ACC112 (cell line): ENCODE measurements around the gene YWHAH.

ENCODE experiments used
- H2AFZ ChIP-seq: fragments of 200-600 bp; sonication (generic); one replicate; pipeline ENCODE4 v1.6.0; 2017; ENCODE audit warnings: antibody characterized with exemption, low read length; ENCODE audit not compliant: unreplicated experiment
- H3K27ac ChIP-seq: fragments of 200-600 bp; sonication (generic); 2 replicates; pipeline ENCODE4 v1.5.1; 2014; ENCODE audit warnings: low read depth, mild to moderate bottlenecking, antibody characterized with exemption, low read length, moderate library complexity
- H3K27me3 ChIP-seq: fragments of 200-600 bp; sonication (generic); 2 replicates; pipeline ENCODE4 v1.6.1; 2014; ENCODE audit warnings: mild to moderate bottlenecking, antibody characterized with exemption, low read length, moderate library complexity, mixed read lengths; ENCODE audit not compliant: insufficient read depth
- H3K36me3 ChIP-seq: fragments of 200-600 bp; sonication (generic); 2 replicates; pipeline ENCODE4 v1.6.1; 2016; ENCODE audit warnings: mild to moderate bottlenecking, antibody characterized with exemption, low read length, moderate library complexity, mixed read lengths; ENCODE audit not compliant: insufficient read depth
- H3K4me1 ChIP-seq: fragments of 200-600 bp; sonication (generic); one replicate; pipeline ENCODE4 v1.6.1; 2016; ENCODE audit warnings: low read length, mixed read lengths; ENCODE audit not compliant: insufficient read depth, unreplicated experiment, control insufficient read depth
- H3K4me3 ChIP-seq: fragments of 200-600 bp; sonication (generic); 2 replicates; pipeline ENCODE4 v1.5.1; 2014; ENCODE audit warnings: mild to moderate bottlenecking, low read depth, low read length
- H3K79me2 ChIP-seq: fragments of 200-600 bp; sonication (generic); one replicate; pipeline ENCODE4 v1.6.0; 2016; ENCODE audit warnings: low read length; ENCODE audit not compliant: control insufficient read depth, unreplicated experiment, insufficient read depth

The YWHAH gene

GRCh38 chr22:31938296-31938695, 6.0 kb upstream of the YWHAH start:
- Histone ChIP-seq H3K4me1 (no peaks in the 10 kb centered on the region), H3K36me3 (no peaks in the 10 kb centered on the region), H3K27me3 (no peaks in the 10 kb centered on the region), H3K4me3 (no peak overlapping the region), H2AFZ (no peak overlapping the region), H3K27ac (no peak overlapping the region), H3K79me2 (no peaks in the 10 kb centered on the region)

- Histone ChIP-seq H2AFZ (no peak overlapping the region), H3K79me2 (peaks cover 8% of the 10 kb centered on the region), H3K27me3 (no peaks in the 10 kb centered on the region), H3K4me1 (no peaks in the 10 kb centered on the region), H3K4me3 (no peak overlapping the region), H3K27ac (no peak overlapping the region), H3K36me3 (no peaks in the 10 kb centered on the region)
Measured at GRCh38 chr22:31940506-31940905, 3.8 kb upstream of the YWHAH start.

GRCh38 chr22:31942091-31942490, 2.2 kb upstream of the YWHAH start:
- H2AFZ ChIP-seq: no peak overlapping the region

DNA sequence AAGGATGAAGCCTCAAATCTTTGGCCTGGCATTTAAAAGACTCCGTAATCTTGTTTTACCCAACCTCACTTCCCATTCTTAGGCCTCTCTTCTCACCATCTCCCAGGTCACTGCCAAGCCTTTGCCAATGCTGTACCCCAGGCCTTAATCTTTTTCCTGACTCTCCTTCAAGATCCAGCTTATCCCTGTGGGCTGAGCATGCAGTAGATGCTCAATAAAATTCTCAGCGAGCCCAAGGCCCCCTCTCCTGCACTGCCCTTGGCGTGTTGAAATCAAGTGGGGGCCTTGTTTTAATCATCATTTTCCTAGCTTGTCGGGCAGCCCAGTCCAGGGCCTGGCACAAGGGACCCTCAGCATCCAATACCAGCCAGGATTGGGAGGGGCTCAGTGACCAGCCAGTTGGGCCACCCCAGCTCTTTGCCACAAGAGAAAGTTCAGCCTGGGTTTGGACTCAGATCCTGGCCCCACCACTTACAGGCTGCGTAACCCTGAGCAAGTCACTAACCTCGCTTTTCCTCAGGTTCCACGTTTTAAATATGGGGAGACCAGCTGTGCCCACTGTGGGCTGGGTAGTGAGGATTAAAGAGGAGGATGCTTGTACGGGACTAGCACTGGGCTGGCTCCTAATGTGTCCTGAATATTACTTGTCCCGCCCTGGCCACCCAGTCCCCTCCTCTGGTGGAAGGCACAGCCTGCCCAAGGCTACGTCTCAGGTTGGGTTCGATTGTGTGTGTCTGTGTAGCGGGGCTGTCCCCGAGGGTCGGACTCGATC, 943 bp upstream of the YWHAH start:
- Histone ChIP-seq H3K4me1 (peaks cover 3% of the 10 kb centered on the region), H3K27ac (peak overlapping the region; percentile 66), H2AFZ (peak overlapping the region; percentile 76), H3K4me3 (peak overlapping the region; percentile 100), H3K36me3 (no peaks in the 10 kb centered on the region), H3K27me3 (no peaks in the 10 kb centered on the region), H3K79me2 (peaks cover 36% of the 10 kb centered on the region)

More at GRCh38 chr22:31942091-31942490, 2.2 kb upstream of the YWHAH start:
- peaks cover 22% of the 10 kb centered on the region for H3K79me2 ChIP-seq
- no peaks in the 10 kb centered on the region for H3K27me3 ChIP-seq
- H3K36me3 ChIP-seq: no peaks in the 10 kb centered on the region
- H3K4me3 ChIP-seq: no peak overlapping the region
- H3K27ac ChIP-seq: no peak overlapping the region
- H3K4me1 ChIP-seq: peaks cover 3% of the 10 kb centered on the region

DNA sequence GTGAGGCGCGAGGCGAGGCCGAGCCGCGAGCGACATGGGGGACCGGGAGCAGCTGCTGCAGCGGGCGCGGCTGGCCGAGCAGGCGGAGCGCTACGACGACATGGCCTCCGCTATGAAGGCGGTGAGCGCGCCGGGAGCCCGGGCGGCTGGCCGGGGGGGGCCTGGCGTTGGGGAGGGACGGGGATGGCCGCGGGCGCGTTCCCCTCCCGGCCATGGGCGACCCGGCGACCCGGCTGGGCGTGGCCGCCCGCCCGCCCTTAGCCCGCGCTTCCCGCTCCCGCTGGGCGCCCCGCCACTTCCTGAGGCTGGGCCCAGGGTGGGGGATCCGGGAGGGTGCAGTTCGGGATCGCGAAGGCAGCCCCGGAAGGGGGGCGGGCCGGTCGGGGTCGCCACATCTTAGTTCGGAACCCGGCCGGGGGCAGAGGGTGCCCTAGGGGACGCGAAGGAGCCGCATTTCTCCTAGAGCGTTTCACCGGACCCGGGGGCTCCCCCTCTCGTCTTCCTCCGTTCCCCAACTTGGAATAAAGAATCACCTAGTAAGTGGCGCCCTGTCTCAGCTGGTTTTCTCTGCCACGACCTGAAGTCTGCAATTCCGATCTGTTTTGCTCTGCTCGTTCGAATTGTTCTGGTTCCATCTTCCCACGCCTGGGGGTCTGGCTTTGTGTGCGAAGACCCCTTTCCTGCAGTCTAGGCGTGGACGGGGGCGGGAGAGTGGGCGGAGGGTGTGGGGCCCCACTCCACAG, 536 bp downstream of the YWHAH start:
- Histone ChIP-seq H2AFZ (no peak overlapping the region), H3K4me3 (peak overlapping the region; percentile 100), H3K27ac (peak overlapping the region; percentile 73), H3K36me3 (no peaks in the 10 kb centered on the region), H3K4me1 (peaks cover 7% of the 10 kb centered on the region), H3K27me3 (no peaks in the 10 kb centered on the region), H3K79me2 (peaks cover 47% of the 10 kb centered on the region)

DNA sequence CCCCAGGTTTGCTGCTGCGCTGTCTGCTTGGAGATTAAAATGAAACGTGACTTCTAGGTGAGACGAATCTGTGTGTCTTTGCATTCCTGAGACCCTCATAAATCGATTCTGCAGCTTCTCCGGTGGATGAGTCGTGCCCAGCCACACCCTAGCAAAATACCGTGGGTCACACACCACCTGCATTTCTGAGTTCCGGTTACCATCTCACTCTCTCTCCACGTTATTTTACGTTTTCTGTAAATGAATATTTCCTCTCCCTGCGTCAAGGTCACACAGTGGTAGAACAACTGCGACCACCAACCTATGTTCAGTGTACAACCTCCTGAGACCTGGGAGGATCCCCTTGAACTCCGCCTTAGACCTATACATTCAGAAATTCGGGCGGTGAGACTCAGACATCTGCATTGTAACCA, 1.1 kb downstream of the YWHAH start:
- Histone ChIP-seq H3K27me3 (no peaks in the 10 kb centered on the region), H3K79me2 (peaks cover 51% of the 10 kb centered on the region), H3K4me1 (peaks cover 11% of the 10 kb centered on the region), H3K27ac (peak overlapping the region; percentile 73; the same call in 1 of the 2 replicates), H2AFZ (no peak overlapping the region), H3K36me3 (no peaks in the 10 kb centered on the region), H3K4me3 (peak overlapping the region; percentile 100)

DNA sequence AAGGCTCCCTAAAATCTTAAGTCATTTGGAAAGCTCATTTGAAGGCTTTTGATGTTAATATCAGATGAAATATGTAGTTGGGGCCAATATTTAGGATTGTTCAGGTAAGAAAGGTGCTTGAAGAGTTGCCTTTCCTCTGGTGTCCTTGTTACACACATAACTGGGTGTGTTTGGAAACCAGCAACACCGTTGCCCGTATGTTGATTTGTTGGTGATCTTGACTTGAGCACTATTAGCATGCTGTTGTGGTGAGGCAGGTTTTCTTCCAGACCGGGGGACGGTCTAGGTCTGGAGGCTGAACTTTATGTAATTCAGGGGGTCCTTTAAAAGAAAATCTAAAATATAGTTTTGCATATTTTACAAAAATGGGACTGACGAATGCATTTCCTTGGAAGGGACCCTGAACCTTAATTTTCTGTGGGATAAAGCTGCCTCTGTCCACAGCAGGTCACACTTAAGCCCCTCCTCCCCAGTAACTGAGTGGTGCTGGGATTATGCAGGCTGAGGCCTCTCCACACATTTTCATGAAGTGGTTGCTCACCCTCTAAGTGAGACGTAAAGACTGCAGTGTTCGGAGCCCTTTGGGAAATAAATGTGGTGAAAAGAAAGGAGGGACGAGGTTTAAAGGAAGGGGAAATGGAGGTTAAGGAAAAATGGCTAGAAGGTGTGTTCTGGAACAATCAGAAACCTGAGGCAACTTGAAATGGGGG, 1.8 kb downstream of the YWHAH start:
- H3K4me3 ChIP-seq: peak overlapping the region; percentile 100
- H3K27ac ChIP-seq: peak overlapping the region; percentile 73; the same call in 1 of the 2 replicates
- H3K27me3 ChIP-seq: no peaks in the 10 kb centered on the region
- H3K4me1 ChIP-seq: peaks cover 18% of the 10 kb centered on the region
- peaks cover 58% of the 10 kb centered on the region for H3K79me2 ChIP-seq
- H3K36me3 ChIP-seq: no peaks in the 10 kb centered on the region
- H2AFZ ChIP-seq: no peak overlapping the region

DNA sequence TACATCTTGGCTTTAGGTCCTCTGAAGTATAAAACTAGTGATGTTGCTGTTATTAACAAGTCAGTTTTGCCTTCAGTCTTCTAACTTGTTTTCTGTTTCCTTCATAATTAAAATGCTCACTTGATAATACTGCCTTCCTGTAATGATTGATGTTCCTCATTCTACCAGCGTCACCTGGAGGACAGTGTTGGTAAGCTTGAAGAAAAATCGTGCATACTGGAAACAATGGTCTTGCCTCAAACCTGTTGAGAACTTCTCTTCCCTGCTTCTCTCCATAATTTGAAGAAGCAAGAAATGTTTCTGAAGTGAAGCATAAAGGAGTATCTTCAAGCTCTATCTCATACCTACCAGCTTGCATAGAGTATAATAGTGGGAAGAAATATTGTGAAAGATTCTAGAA, 3.0 kb downstream of the YWHAH start:
- Histone ChIP-seq H2AFZ (no peak overlapping the region), H3K4me3 (peak overlapping the region; percentile 100), H3K79me2 (peaks cover 68% of the 10 kb centered on the region), H3K27me3 (no peaks in the 10 kb centered on the region), H3K4me1 (peaks cover 30% of the 10 kb centered on the region), H3K27ac (no peak overlapping the region), H3K36me3 (no peaks in the 10 kb centered on the region)

DNA sequence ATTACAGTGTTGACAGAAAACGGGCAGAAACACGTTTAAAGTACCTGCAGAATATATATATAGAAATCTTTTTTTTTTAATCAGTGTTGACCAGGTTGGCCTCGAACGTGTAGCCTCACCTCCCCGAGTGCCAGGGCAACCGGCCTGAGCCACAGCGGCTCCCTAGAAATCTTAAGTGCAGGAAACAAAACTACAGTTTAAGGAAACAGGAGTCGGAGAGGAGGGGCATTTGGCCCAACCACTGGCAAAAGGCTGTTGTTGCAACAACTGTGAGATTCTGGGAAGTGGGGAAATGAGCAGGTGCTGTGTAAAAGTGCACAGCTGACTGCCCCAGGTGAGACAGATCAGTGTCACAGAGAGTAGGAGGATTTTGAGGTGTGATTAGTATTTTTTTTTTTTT, 3.7 kb downstream of the YWHAH start:
- Histone ChIP-seq H3K36me3 (no peaks in the 10 kb centered on the region), H3K79me2 (peaks cover 73% of the 10 kb centered on the region), H3K4me1 (peaks cover 35% of the 10 kb centered on the region), H3K27ac (no peak overlapping the region), H3K4me3 (no peak overlapping the region), H3K27me3 (no peaks in the 10 kb centered on the region), H2AFZ (no peak overlapping the region)

GRCh38 chr22:31950226-31950625, 5.9 kb downstream of the YWHAH start:
- Histone ChIP-seq H3K79me2 (peaks cover 90% of the 10 kb centered on the region), H3K36me3 (no peaks in the 10 kb centered on the region), H3K27ac (0 out of 2 replicates have a peak overlapping the region, but pooled peaks have one; percentile 29), H2AFZ (no peak overlapping the region), H3K4me3 (no peak overlapping the region), H3K4me1 (peaks cover 52% of the 10 kb centered on the region), H3K27me3 (no peaks in the 10 kb centered on the region)
